Activated gamma-delta T cell (primary cell): ENCODE results near the gene COL4A2.

Experiments
- DNase-seq: peaks from one replicate; lab custom pipeline; 2025; lab: John Stamatoyannopoulos, UW

The COL4A2 gene

GRCh38 chr13:110290153-110290552 lies 16.9 kb upstream of the COL4A2 start:
- DNase-seq = no peak

GRCh38 chr13:110290826-110291225 lies 16.3 kb upstream of the COL4A2 start:
- no peak for DNase-seq

GRCh38 chr13:110291286-110291685 lies 15.8 kb upstream of the COL4A2 start:
- no peak for DNase-seq

- DNase-seq = no peak
Observed at GRCh38 chr13:110293037-110293436, 14.0 kb upstream of the COL4A2 start.

GRCh38 chr13:110293649-110294048 lies 13.4 kb upstream of the COL4A2 start:
- DNase-seq = no peak

GRCh38 chr13:110294146-110294545 lies 12.9 kb upstream of the COL4A2 start:
- no peak for DNase-seq

GRCh38 chr13:110294622-110295021 lies 12.5 kb upstream of the COL4A2 start:
- DNase-seq = no peak

- DNase-seq = no peak
Observed at GRCh38 chr13:110297011-110297410, 10.1 kb upstream of the COL4A2 start.

- DNase-seq = no peak
Observed at GRCh38 chr13:110297766-110298504, 9.1 kb upstream of the COL4A2 start.

- DNase-seq = no peak
Observed at GRCh38 chr13:110298505-110299282, 8.4 kb upstream of the COL4A2 start.

GRCh38 chr13:110299283-110299840 lies 7.7 kb upstream of the COL4A2 start:
- DNase-seq = no peak

GRCh38 chr13:110300090-110300815 lies 6.8 kb upstream of the COL4A2 start:
- DNase-seq = no peak

GRCh38 chr13:110301083-110301482 lies 6.0 kb upstream of the COL4A2 start:
- DNase-seq = no peak

- DNase-seq = no peak
Observed at GRCh38 chr13:110301606-110302553, 5.2 kb upstream of the COL4A2 start.

GRCh38 chr13:110302997-110303396 lies 4.1 kb upstream of the COL4A2 start:
- DNase-seq = no peak

- DNase-seq = no peak
Observed at GRCh38 chr13:110303644-110304043, 3.4 kb upstream of the COL4A2 start.

GRCh38 chr13:110304256-110304655 lies 2.8 kb upstream of the COL4A2 start:
- no peak for DNase-seq

- no peak for DNase-seq
Observed at GRCh38 chr13:110305001-110305400, 2.1 kb upstream of the COL4A2 start.

- DNase-seq = no peak
Observed at GRCh38 chr13:110305544-110305943, 1.5 kb upstream of the COL4A2 start.

GRCh38 chr13:110305949-110306339 lies 1.1 kb upstream of the COL4A2 start:
- DNase-seq = no peak

- DNase-seq = no peak
Observed at GRCh38 chr13:110306340-110306959, 634 bp upstream of the COL4A2 start.
